IMR-90 (cell line): Measurements from ENCODE around the gene CCDC74A. TPM values are rescaled to one million over a fixed set of nuclear protein-coding genes. Genes with fewer than 3 reads are reported as not detected.
"Not testable (repeated sequence)": the region's sequence is repeated elsewhere in the genome, so short reads cannot be mapped to it uniquely, and the experiment has no call there.

Experiments
- ATAC-seq: fragments of 200-7000 bp; cut with Tn5 transposase; 2 replicates; pipeline ENCODE4 v1.9.1; 2020; ENCODE audit warnings: low read depth, mild to moderate bottlenecking, moderate library complexity
- BruUV-seq: library from RNA; stranded (reverse); fragments of 400-500 nt; replicated peaks from 2 replicates; lab custom pipeline; 2021; lab: Mats Ljungman, UMichigan
- CTCF ChIA-PET: fragments of 300-600 bp; formaldehyde crosslinking; extraction: SDS; loops from one replicate; lab custom pipeline; 2021; ENCODE audit warnings: antibody characterized with exemption; lab: Yijun Ruan, JAX
- POLR2A ChIA-PET: fragments of 300-600 bp; sonication (Branson Sonifier 250); formaldehyde crosslinking; loops from one replicate; lab custom pipeline; 2022; ENCODE audit warnings: antibody characterized with exemption; ENCODE audit not compliant: unreplicated experiment; lab: Charles Lee
- DNase-seq: peaks from one replicate; pipeline ENCODE4 v3.0.0; 2013
- H2AFZ ChIP-seq: replicated peaks from 2 replicates; pipeline ENCODE3; 2013; ENCODE audit warnings: low read length, mild to moderate bottlenecking; ENCODE audit not compliant: poor library complexity
- H2AK5ac ChIP-seq: 2 replicates; pipeline ENCODE4 v1.6.1; 2013; ENCODE audit warnings: low read depth, low read length, inconsistent platforms
- H2AK9ac ChIP-seq: replicated peaks from 2 replicates; pipeline ENCODE3; 2013; ENCODE audit warnings: mild to moderate bottlenecking, low read depth, low read length, moderate library complexity; ENCODE audit not compliant: poor library complexity
- H2BK120ac ChIP-seq: 2 replicates; pipeline ENCODE4 v1.6.1; 2013; ENCODE audit warnings: low read depth, low read length, inconsistent platforms
- H2BK15ac ChIP-seq: 3 replicates; pipeline ENCODE4 v1.6.1; 2013; ENCODE audit warnings: low read depth, low read length, inconsistent platforms
- H2BK20ac ChIP-seq: 2 replicates; pipeline ENCODE4 v1.6.1; 2013; ENCODE audit warnings: low read depth, mild to moderate bottlenecking, inconsistent platforms, low read length, moderate library complexity
- H2BK5ac ChIP-seq: 2 replicates; pipeline ENCODE4 v1.6.1; 2013; ENCODE audit warnings: mild to moderate bottlenecking, low read depth, low read length, inconsistent platforms; ENCODE audit not compliant: poor library complexity, severe bottlenecking
- H3K14ac ChIP-seq: replicated peaks from 2 replicates; pipeline ENCODE4 v1.6.1; 2013; ENCODE audit warnings: low read depth, low read length, inconsistent platforms
- H3K18ac ChIP-seq: 2 replicates; pipeline ENCODE4 v1.6.1; 2013; ENCODE audit warnings: low read depth, low read length, control low read depth
- H3K23ac ChIP-seq: 2 replicates; pipeline ENCODE4 v1.6.1; 2013; ENCODE audit warnings: low read depth, low read length, inconsistent platforms
- H3K27ac ChIP-seq: 2 replicates; pipeline ENCODE4 v1.5.1; 2013; ENCODE audit warnings: mild to moderate bottlenecking, control low read depth, low read length; ENCODE audit not compliant: insufficient read depth
- H3K27me3 ChIP-seq: 2 replicates; pipeline ENCODE4 v1.6.1; 2013; ENCODE audit warnings: low read length; ENCODE audit not compliant: control insufficient read depth, insufficient read depth
- H3K36me3 ChIP-seq: 2 replicates; pipeline ENCODE4 v1.6.1; 2013; ENCODE audit warnings: low read length, mixed read lengths; ENCODE audit not compliant: control insufficient read depth, insufficient read depth
- H3K4ac ChIP-seq: 2 replicates; pipeline ENCODE4 v1.6.1; 2013; ENCODE audit warnings: low read depth, low read length, inconsistent platforms
- H3K4me1 ChIP-seq: 2 replicates; pipeline ENCODE4 v1.6.1; 2013; ENCODE audit warnings: low read length, mixed read lengths; ENCODE audit not compliant: control insufficient read depth, insufficient read depth
- H3K4me2 ChIP-seq: 2 replicates; pipeline ENCODE4 v1.6.1; 2013; ENCODE audit warnings: low read depth, mild to moderate bottlenecking, control low read depth, low read length, moderate library complexity
- H3K4me3 ChIP-seq: 2 replicates; pipeline ENCODE4 v1.5.1; 2013; ENCODE audit warnings: low read depth, mild to moderate bottlenecking, control low read depth, low read length, moderate library complexity; ENCODE audit not compliant: insufficient read depth
- H3K56ac ChIP-seq: 2 replicates; pipeline ENCODE4 v1.6.1; 2013; ENCODE audit warnings: low read length, inconsistent platforms; ENCODE audit not compliant: insufficient read depth; ENCODE audit errors: extremely low read depth
- H3K79me1 ChIP-seq, 2 experiments: 2 replicates each; pipeline ENCODE4 v1.6.1; 2013; ENCODE audit warnings: low read length in 2 of 2, inconsistent platforms in 1 of 2, low read depth in 1 of 2
- H3K9ac ChIP-seq: 2 replicates; pipeline ENCODE4 v1.6.1; 2013; ENCODE audit warnings: low read depth, low read length, control low read depth
- H3K9me1 ChIP-seq: 2 replicates; pipeline ENCODE4 v1.6.1; 2013; ENCODE audit warnings: low read length, inconsistent platforms; ENCODE audit not compliant: insufficient read depth
- H3K9me3 ChIP-seq: 2 replicates; pipeline ENCODE4 v1.6.1; 2013; ENCODE audit warnings: low read length; ENCODE audit not compliant: control insufficient read depth, insufficient read depth
- H4K20me1 ChIP-seq: 2 replicates; pipeline ENCODE4 v1.6.1; 2013; ENCODE audit warnings: low read length, inconsistent platforms; ENCODE audit not compliant: insufficient read depth
- H4K5ac ChIP-seq: 2 replicates; pipeline ENCODE4 v1.6.1; 2013; ENCODE audit warnings: mild to moderate bottlenecking, low read depth, low read length, control low read depth
- H4K8ac ChIP-seq, 2 experiments: 2 replicates each; pipeline ENCODE4 v1.6.1; 2013; ENCODE audit warnings: low read depth in 2 of 2, low read length in 2 of 2, control low read depth in 1 of 2, inconsistent platforms in 1 of 2
- H4K91ac ChIP-seq: 2 replicates; pipeline ENCODE4 v1.6.1; 2013; ENCODE audit warnings: low read depth, low read length, inconsistent platforms; ENCODE audit not compliant: insufficient read depth
- WGBS, 2 experiments: methylation state at CpG; one replicate each; pipeline versions ENCODE4 v1.1.5 to v1.1.7; 2013; ENCODE audit warnings: missing lambda C conversion rate in 2 of 2; ENCODE audit not compliant: insufficient read length in 1 of 2; ENCODE audit errors: extremely low coverage in 2 of 2; 5-methylcytosine and 5-hydroxymethylcytosine counted together
- dilution Hi-C: fragments of 300-500 bp; cut with HindIII; formaldehyde crosslinking; loops from one replicate; pipeline ENCODE4 v1.14.3; 2018; ENCODE audit warnings: low sequenced_read_pairs; ENCODE audit not compliant: unreplicated experiment
- in situ Hi-C: fragments of 300-500 bp; cut with MboI; formaldehyde crosslinking; loops from 3 replicates; pipeline ENCODE4 v1.14.3; 2019; ENCODE audit warnings: low sequenced_read_pairs, inconsistent platforms, mixed read lengths
- intact Hi-C: fragments of 100-400 bp; cut with micrococcal nuclease; formaldehyde crosslinking; loops from 2 replicates; pipeline ENCODE4 v1.10.0; 2022
- polyA plus RNA-seq, 3 experiments: library from polyadenylated mRNA; depleted of rRNA; stranded (reverse); fragments of >200 nt; gene quantifications; 2 replicates each; pipeline ENCODE4 v1.2.3, GENCODE V29; 2012; ENCODE audit warnings: low replicate concordance in 1 of 3
- total RNA-seq: library from RNA; depleted of rRNA; stranded (reverse); fragments of >200 nt; gene quantifications from 2 replicates; pipeline ENCODE4 v1.2.3, GENCODE V29; 2012

CCDC74A gene
- total and polyA plus RNA-seq, 2 of the 4 experiments (the other 2 are of a cell fraction) = 3.8 to 11.9 TPM

DNA sequence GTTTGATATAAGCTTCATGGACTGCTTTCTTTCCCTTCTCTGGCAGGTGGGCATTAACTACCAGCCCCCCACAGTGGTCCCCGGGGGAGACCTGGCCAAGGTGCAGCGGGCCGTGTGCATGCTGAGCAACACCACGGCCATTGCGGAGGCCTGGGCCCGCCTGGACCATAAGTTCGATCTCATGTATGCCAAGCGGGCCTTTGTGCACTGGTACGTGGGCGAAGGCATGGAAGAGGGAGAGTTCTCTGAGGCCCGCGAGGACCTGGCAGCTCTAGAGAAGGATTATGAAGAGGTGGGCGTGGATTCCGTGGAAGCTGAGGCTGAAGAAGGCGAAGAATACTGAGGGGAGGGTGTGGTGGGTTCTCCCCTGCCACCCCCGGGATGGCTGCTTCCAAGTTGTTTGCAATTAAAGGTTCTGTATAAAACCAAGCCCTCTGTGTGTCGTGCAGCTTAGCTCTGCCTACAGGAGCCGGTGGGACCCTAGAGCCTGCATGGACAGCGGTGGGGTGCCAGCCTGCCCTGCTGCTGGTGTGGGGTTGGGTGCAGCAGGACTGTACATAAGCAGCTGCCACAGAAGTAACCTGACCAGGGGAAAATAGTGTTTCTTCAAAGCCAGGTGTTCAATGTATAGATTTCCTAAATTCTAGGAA is 45.1 kb upstream of the CCDC74A start:
- H3K4me3 ChIP-seq, H3K9me1 ChIP-seq, H3K4ac ChIP-seq, H3K14ac ChIP-seq, H2AK5ac ChIP-seq, H3K9me3 ChIP-seq, H3K18ac ChIP-seq, DNase-seq, ATAC-seq, H3K36me3 ChIP-seq, H2AK9ac ChIP-seq, dilution Hi-C loops, H3K56ac ChIP-seq, H3K27ac ChIP-seq, intact Hi-C loops, H4K8ac ChIP-seq, H2BK5ac ChIP-seq, H3K27me3 ChIP-seq, H3K9ac ChIP-seq, POLR2A ChIA-PET, H3K79me1 ChIP-seq, H4K91ac ChIP-seq, H2AFZ ChIP-seq, in situ Hi-C loops, H2BK15ac ChIP-seq, H3K23ac ChIP-seq, H4K20me1 ChIP-seq, H3K4me2 ChIP-seq, BruUV-seq, H2BK20ac ChIP-seq, CTCF ChIA-PET, H4K5ac ChIP-seq, H3K4me1 ChIP-seq, H2BK120ac ChIP-seq: not testable (repeated sequence)
- 80% methylated on average over 1 of the region's 19 CpGs; no CpG with 5 or more reads in 1 of the 2 experiments for WGBS, 2 experiments

DNA sequence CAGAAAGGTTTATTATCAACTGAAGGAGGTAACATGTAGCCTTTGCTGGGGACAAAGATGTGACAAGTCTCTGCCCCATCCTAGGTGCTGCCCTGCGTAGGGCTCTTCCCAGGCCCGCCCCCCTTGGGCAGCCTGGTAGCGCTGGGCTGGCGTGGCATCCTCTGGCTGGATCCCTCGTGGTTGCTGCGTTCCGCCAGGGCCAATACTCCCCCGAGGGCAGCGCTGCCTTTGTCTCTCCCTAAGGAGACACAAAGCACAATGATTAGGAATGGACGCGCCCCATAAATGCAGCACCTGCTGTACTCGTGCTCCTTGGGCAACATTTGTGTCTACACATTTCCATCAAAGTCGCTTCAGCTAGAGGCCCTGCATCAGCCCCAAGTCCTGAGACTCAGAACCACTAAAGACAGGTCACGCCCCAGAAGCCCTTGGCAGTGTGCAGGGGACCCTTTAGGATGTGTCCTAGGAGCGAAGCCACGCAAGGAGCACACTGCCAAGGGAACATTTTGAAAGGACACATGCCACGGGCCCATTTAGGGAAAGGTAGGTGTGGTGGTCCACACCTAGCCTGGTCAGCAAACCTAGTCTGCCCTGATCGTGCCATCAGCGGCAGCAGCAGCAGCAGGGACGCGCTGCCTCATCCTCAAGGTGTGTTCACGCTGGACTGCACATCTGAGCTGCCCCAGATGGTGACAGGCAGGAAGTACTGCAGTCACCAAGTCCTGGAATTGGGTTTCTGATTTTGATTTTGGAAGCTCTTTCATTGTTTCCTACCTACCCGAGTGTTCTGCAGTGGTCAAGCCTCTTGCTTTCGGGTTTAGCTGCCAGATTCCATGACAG is 43.5 kb upstream of the CCDC74A start:
- H3K4me3 ChIP-seq, H3K9ac ChIP-seq, POLR2A ChIA-PET, H3K9me3 ChIP-seq, H2BK15ac ChIP-seq, H3K36me3 ChIP-seq, H3K27ac ChIP-seq, CTCF ChIA-PET, H3K79me1 ChIP-seq, H4K91ac ChIP-seq, H3K56ac ChIP-seq, ATAC-seq, H3K27me3 ChIP-seq, H3K4ac ChIP-seq, BruUV-seq, H2BK120ac ChIP-seq, H3K4me1 ChIP-seq, H3K9me1 ChIP-seq, H3K4me2 ChIP-seq, H4K20me1 ChIP-seq, H3K14ac ChIP-seq, dilution Hi-C loops, H2AK9ac ChIP-seq, H3K18ac ChIP-seq, in situ Hi-C loops, H2AK5ac ChIP-seq, intact Hi-C loops, DNase-seq, H2BK5ac ChIP-seq, H2BK20ac ChIP-seq, H4K8ac ChIP-seq, H2AFZ ChIP-seq, H3K23ac ChIP-seq, H4K5ac ChIP-seq: not testable (repeated sequence)
- WGBS, 2 experiments = 92% methylated on average over 6 of the region's 24 CpGs; no CpG with 5 or more reads in 1 of the 2 experiments
